T-helper 22 cell (primary cell): Measurements from ENCODE around the gene HAT1.
"Not testable (repeated sequence)": the region's sequence is repeated elsewhere in the genome, so short reads cannot be mapped to it uniquely, and the experiment has no call there.

ENCODE experiments used
- DNase-seq: peaks from one replicate; pipeline ENCODE4 v3.0.0-alpha.2; 2020; ENCODE audit warnings: low read depth

The HAT1 gene

DNA sequence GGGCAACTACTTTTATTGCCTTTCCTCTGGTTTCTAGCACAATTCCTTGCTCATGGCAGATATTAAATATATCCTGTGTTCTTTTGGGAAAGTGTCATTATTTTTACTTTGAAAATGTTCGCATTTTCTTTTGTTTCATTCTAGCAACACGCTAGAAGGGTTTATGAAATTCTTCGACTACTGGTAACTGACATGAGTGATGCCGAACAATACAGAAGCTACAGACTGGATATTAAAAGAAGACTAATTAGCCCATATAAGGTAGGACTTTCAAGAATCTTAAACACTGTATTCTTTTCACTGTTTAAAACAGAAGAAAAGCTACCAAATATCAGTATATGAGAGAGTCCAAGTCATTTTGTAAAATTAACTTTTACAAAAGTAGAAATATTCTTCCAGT is 56.8 kb downstream of the HAT1 start:
- no peak for DNase-seq

DNA sequence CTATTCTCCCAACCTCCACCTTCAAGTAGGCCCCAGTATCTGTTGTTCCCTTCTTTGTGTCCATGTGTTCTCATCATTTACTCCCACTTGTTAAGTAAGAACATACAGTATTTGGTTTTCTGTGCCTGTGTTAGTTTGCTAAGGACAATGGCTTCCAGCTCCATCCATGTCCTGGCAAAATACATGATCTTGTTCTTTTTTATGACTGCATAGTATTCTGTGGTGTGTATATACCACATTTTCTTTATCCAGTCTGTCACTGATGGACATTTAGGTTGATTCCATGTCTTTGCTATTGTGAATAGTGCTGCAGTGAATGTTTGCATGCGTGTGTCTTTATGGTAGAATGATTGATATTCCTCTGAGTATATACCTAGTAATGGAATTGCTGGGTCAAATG is 61.7 kb downstream of the HAT1 start:
- DNase-seq: not testable (repeated sequence)

DNA sequence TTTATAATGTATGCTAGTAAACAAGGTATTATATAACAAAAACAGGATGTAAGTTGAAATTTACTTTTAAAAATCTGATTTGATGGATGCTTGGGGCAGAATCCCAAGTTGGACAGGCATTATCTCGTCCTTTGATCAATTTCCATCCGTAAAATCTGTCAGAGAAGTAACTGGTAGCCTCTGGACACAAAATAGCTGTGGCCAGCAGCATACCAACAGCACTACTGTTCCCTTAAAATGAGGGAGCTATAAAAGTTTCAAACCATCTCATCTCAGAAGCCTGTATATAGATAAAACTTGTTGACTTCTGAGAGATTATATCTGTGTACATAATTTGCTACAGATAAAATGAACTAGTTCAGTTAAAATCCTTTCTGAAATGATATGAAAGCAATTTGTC is 62.8 kb downstream of the HAT1 start:
- DNase-seq: no peak

DNA sequence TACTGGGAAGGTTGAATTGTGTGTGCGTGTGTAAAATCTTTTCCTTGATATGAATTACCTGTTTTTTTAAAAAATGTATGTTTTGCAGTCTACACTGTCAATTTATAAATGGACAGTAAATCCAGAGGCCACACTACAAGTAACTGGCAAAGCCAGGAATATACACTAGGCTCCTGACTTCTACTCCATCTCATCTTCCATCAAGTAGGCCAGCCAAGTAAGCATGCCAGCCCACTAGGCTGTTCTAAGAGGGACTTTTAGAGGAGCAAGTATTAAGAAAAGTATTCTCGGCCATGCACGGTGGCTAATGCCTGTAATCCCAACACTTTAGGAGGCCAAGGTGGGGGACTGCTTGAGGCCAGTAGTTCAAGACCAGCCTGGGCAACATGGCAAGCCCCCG is 64.5 kb downstream of the HAT1 start:
- DNase-seq: no peak

DNA sequence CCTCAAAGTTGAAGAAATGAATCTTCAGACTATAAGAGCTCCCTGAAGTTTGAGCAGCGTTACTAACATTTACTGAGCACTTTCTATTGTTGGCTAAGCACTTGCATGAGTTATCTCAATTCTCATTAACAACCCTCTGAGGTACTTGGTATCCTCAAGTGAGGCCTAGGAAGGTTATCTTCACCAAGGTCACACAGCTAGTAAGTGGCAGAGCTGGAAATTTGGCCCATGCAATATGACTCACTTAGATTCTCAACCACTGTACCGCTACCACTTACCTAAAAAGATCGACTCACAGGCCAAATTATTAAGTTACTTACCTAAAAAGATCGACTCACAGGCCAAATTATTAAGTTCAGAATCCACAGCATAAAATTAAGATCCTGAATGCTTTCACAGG is 68.8 kb downstream of the HAT1 start:
- DNase-seq: no peak

DNA sequence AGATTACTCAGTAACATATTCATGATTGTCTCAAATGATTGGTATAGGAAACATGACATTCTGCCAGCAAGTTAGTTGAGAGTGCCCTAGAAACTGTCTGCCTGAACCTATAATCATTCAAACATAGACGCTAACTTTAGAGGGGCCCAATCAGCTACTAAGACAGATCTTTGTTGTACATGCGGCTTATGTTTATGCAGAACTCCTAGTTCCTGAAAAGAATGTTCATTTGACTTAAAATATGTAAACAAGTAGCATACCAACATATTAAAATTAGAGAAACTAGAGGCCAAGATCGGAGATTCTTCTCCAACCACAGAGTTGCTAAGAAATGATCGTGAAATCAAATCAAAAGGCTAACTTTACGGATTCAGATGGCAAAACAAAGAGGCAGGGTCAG is 73.3 kb downstream of the HAT1 start:
- no peak for DNase-seq

DNA sequence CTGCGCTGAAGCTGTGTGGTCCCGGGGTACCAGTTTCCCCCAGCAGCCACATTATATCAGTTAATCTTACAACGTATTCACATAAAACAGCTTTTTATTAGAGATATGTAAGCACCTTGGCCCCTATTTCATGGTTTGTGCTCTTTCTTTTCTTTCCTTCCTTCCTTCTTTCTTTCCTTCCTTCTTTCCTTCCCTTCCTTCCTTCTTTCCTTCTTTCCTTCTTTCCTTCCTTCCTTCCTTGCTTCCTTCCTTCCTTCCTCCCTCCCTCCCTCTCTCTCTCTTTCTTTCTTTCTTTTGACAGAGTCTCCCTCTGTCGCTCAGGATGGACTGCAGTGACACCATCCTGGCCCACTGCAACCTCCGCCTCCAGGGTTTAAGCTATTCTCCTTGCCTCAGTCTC is 73.8 kb downstream of the HAT1 start:
- no peak for DNase-seq

DNA sequence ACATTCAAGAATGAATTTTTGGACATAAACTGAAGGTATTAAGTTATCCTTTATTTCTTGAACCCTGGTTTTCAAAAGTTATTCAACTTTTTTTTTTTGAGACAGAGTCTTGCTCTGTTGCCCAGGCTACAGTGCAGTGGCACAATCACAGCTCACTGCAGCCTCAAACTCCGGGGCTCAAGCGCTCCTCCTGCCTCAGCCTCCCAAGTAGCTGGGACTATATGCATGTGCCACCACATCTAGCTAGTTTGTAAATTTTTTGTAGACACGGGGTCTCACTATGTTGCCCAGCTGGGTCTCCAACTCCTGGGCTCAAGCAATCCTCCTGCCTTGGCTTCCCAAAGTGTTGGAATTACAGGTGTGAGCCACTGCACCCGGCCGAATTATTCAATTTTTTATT is 74.8 kb downstream of the HAT1 start:
- not testable (repeated sequence) for DNase-seq

DNA sequence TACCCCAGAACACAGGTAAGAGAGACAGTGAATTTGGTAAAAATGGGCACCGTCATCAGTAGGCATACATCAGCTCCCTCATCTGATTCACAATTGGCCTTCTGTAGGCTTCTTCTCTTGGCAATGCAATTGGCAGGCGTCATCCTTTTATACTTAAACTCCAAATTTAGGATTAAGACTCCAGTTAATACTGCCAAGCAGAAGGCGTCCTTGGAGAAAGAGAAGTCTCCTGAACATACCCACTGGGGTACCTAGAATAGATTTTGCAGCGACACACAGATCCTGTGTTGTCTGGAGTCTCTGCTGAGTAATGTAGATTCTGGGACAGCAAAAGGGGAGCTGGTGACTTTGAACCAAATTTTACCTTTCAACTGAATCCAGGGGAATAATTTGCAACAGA is 76.9 kb downstream of the HAT1 start:
- no peak for DNase-seq

DNA sequence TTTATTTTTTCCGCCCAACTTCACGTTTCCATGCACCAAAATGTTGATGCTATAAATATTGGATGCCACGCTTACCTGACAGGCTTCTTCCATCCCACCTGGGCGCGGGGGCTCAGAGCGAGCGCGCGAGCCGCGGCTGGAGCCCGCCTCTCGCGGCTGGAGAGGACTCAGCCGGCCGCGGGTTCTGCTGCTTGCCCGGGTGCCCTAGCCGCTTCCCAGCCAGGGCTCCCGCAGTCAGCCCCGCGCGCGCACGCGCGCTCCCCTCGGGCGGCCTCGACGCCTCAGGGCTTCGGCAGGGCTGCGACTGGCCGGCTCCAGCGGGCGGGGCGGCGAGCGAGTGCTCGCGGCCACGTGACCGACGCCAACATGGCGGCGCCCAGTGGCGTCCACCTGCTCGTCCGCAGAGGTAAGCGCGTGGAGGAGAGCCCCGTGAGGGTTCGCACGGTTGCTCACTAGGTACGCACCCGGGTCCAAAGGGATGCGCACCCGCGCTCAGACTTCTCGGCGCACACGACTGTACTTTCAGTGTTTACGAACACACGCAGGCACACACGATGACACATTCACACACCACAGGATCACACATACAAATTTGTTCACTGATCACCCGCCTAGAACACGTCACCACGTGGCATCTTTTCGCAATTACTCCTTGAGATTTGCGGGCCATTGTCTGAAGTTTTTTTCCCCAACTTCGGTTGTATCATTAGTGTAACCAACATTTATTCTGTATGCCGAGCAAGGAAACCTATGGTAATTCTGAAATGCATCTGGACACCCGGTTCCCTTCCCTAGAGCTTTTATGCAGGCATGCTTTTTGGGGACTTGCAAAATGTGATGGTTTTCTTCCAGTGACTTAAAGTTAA is 77.6 kb downstream of the HAT1 start, which contains the start of gene METAP1D:
Gene METAP1D (plus strand): TSS at position 350 of the 866 bp plus-strand sequence. CDS start 17 bp downstream, at position 367.
- peak; percentile 69 for DNase-seq

DNA sequence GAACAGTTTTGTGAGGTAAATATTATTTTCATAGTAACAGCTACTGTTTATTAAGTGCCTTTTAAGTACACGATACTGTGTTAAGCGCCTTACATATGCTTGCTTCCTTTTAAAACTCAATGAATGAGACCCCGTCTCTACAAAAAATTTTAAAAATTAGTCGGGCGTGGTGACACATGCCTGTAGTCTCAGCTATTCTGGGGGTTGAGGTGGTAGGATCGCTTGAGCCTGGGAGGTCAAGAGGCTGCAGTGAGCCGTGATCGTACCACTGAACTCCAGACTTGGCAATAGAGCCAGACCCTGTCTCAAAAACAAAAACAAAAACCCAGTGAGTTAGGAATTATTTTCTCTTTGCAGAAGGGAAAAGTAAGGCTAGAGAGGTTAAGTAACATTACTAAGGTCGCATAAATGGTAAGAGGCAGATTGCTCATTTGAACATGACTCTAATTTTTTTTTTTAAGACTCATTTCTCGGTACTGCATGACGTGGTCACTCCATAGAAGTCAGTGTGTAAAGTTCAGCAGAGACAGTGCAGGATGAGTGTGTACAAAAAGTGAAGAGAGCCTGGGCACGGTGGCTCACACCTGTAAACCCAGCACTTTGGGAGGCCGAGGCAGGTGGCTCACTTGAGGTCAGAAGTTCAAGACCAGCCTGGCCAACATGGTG is 78.6 kb downstream of the HAT1 start:
- no peak for DNase-seq

DNA sequence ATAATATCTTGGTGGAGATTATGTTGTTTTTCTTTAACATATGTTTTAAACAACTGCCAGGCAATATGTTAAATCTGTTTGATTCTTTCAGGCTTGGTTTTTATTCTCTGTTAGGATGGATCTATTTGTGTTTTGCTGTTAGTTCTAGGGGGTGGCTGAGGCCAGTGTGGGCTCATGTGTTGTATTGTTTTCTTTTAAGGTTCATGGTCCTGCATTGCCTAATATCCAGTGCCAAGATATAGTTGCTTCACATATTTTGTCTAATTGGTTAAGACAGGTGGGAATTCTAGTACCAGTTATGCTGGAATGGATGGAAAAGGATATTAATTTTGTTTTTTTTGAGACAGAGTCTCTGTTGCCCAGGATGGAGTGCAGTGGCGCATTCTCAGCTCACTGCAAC is 85.1 kb downstream of the HAT1 start:
- DNase-seq: no peak

DNA sequence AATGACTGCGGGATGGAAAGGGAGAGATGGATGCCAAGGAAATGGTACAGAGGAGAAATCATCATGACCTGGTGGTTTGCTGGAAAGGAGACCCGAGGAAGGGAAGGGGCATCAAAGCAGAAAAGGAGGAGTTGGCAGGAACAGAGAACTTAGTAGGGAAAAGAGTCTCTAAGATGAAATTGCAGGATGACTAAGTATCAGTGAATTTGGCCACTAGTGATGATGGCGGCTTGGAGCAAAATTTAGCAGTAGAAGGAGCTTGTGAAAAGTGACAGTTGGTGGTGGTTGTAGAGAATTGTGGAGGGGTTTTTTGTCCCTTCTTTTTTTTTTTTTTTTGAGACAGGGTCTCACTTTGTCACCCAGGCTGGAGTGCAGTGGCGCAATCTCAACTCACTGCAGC is 87.6 kb downstream of the HAT1 start:
- no peak for DNase-seq

DNA sequence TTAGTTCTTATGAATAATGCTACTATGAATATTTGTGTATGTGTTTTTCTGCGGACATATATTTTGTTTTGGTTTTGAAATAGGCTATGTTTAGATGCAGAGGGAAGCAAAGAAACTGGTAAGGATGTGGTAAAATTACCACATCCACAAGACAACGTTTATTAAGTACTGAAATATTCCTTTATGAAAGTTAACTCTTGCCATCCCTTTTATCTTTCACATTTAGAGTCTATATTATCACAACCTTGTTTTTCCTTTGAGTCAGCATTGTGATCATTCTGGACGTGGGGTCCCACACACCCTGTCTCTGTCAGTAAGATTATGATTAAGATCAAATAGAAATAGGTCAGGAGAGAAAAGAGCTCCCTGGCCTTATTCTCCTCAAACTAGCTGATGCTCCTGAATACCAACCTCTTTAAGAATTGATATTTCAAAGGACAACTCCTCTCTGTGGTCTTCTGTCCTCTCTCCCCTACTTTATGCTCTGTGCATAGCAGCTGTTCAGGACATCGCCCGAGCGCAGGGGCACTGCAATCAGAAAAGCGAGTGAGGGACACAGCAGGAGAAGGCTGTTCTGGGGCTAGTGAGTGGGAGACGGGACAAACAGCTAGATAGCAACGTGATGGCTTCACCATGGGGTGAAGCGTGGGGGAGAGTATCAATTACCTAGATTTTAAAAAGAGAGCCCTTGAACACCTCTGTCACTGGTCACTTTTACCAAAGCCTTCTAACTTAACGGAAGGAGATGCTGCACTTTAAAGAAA is 89.7 kb downstream of the HAT1 start:
- DNase-seq: no peak

DNA sequence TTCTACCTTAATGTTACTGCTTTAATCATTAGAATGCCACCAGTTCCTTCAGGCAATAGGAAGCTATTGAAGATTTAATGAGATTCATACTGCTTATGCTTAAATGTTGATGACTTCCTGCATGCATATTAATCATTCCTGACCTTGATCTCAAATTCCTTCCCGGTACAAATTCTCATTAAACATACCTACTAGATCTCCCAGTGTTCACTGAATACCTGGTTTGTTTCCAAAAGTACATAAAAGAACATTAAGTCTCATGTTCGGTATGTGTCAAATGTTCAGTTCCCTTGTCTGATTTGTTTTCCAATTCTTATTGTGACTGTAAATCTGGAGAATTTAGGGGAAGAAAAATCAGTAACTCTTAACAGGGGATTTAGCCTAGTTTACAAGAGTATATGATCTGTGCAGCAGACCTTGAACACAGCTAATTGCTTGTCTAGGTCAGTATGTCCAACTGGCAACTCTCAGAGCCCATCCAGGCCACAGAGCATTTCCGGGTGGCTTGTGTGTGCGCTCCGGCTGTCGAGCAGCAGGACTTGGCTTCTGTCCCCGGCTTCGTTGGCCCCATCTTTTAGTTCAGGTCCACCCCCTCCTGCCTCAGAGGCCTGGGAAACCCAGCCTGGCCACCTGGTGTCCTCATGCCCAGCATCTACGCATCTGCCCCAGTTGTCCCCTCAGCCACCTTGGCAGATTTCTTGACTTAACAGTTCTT is 90.6 kb downstream of the HAT1 start:
- DNase-seq: no peak

DNA sequence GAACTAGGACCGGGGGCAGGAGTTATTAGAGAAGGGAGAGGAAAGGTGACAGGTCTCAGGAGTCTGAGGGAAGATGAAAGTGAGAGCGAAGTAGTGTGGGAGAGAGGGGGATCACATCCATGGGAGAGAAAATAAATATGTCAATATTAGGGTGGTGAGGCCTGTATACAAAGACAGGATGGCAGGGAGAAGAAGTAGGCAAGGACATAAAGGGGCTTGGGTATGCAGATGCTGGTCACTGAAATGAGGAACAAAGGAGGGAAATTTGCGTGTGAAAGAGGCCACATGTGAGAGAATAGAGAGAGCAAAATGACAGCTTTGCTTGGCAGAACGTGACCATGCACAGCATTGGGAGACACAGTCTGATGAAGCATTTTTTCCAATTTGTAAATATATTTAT is 91.1 kb downstream of the HAT1 start:
- no peak for DNase-seq

DNA sequence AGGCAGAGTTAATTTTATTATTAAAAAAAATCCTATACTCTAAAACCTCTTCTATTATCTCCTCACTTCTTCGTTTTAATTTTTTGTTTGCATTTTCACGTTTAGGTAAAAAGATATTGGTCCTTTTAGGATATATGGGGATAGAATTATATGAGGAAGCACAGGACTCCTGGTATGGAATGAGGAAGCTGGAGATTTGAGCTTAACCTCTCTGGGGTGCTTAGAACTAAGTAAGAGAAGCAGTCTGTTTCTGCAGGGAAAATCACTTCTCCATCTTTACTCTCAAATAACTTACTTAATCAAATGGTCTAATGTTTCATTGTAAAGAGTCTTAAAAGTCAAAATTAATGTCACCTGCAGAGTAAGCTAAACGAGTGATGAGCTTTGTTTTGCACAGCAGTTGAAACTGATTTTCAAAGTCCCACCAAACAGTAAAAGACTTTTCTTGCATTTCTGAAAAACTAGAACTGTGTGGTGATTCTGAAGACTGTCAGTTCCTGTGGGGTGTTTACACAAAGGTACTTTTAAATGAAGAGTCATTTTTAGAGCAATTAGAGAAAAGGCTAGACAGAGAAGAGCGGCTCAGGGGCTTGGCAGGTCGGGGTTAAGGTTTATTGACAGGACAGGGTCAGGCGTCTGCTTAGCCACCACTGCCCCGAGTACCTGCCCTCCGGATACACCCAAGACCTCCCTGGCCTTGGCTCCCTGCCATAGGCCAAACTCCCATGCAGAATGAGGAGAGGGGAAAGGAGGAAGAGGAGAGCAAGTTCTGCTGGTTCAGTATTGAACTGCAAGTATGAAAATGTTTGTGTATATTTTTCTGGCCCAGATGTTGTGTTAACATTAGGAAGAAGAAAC is 99.0 kb downstream of the HAT1 start:
- no peak for DNase-seq

DNA sequence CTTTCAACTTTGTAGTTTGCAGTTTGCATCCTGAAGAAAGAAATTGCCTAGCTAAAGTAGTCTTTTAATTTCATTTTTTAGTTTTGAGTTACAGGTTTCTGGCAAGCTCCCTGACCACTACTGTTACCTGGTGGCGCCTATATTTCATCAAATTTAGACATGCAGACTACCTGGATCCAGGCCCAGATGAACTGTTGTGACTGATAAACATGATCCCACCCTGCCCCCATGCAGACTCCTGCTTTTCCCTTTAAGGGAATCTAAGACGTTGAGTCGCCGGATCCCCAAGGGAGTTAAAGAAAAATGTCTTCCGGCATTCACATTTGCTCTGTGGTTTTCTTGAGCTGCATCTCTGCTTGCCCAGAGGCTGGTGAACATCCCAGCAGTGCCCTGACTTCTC is 99.7 kb downstream of the HAT1 start:
- no peak for DNase-seq

DNA sequence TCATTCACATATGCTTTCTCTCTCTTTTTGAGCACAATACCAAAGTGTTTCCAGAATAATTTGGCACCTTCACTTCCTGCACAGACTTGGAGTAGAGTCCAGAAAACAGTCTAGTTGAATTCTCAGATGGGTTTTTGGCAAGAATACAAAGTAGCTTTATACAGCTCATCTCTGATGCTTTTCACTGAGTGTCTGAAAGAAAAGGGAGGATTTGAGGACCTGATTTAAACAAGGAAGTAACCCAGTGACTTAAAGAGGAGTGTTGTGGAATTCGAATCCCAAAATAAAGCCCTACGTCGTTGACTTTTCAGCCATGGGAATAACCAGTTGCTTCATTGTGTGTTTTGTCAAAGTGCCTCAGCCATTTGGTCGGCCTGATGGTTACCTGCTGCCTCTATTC is 109.3 kb downstream of the HAT1 start:
- no peak for DNase-seq
